ENCODE data around the gene ARHGAP9.
"Not testable (repeated sequence)": the region's sequence is repeated elsewhere in the genome, so short reads cannot be mapped to it uniquely, and the experiment has no call there.

Gene ARHGAP9

DNA sequence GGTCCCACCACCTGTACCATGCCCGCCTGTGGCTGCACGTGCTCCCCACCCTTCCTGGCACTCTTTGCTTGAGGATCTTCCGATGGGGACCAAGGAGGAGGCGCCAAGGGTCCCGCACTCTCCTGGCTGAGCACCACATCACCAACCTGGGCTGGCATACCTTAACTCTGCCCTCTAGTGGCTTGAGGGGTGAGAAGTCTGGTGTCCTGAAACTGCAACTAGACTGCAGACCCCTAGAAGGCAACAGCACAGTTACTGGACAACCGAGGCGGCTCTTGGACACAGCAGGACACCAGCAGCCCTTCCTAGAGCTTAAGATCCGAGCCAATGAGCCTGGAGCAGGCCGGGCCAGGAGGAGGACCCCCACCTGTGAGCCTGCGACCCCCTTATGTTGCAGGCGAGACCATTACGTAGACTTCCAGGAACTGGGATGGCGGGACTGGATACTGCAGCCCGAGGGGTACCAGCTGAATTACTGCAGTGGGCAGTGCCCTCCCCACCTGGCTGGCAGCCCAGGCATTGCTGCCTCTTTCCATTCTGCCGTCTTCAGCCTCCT lies 23.4 kb downstream of the ARHGAP9 start:
- no peak for DNase-seq

DNA sequence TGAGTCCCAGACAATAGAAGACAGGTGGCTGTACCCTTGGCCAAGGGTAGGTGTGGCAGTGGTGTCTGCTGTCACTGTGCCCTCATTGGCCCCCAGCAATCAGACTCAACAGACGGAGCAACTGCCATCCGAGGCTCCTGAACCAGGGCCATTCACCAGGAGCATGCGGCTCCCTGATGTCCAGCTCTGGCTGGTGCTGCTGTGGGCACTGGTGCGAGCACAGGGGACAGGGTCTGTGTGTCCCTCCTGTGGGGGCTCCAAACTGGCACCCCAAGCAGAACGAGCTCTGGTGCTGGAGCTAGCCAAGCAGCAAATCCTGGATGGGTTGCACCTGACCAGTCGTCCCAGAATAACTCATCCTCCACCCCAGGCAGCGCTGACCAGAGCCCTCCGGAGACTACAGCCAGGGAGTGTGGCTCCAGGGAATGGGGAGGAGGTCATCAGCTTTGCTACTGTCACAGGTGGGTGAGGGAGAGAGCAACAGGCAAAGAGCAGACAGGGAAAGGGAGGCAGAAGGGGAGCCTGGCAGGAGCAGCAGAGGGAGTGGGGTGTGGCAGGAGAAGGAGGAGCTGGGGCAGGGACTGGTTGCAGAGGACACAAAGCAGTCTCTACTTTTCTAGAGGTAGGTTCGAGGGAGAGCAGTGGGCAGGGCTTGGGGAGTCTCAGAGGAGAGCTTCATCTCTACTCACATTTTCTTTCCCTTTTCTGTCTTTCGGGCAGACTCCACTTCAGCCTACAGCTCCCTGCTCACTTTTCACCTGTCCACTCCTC lies 24.1 kb downstream of the ARHGAP9 start:
- DNase-seq: no peak

DNA sequence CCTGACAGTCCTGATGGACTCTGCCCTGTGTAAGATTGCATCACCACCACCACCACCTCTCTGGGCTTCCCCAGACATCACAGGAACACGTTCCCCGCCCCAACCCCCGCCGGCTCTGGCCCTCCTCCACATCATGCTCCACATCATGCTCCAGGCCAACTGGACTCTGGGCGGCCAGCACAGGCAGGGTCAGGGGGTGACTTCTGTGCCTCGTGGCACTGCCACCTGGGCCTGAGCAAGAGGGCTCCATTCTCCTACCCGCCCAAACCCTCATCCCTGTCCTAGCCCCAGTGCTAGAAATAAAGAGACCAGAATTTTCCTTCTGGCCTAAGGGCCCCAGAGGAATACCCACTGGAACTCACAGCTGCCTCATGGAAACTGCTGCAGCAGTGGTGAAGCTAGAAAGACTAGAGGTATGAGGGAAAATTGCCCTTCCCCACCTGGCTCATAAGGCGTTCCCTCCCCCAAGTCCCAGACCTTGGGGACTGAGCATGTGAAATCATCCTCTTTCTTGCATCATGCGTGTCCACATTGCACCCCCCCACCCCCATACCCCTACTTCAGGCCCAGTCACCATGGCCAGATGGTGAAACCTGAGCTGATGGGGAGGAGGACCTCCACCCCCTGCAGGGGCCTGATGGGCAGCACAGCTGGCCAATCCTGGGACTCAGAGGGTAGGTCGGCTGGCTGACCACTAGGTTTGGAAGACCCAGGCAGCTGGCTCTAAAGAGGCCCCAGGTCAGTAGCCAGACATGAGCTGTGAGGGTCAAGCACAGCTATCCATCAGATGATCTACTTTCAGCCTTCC lies 24.9 kb downstream of the ARHGAP9 start, which contains the start of gene INHBE:
Gene INHBE (plus strand): TSS at position 742 of the 808 bp plus-strand sequence. CDS start 230 bp downstream, outside the sequence.
- peak; percentile 9 for DNase-seq

DNA sequence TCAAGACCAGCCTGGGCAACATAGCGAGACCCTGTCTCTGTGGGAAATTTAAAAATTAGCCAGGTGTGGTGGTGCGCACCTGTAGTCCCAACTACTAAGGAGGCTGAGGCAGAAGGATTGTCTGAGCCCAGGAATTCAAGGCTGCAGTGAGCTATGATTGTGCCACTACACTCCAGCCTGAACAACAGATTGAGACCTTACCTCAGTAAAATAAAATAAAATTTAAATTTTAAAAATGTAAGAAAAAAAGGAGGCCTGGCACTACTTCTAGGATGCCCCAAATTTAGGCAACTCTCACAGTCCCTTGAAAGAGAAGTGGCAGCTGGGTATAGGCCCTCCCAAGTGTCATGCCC lies 25.5 kb downstream of the ARHGAP9 start:
- no peak for DNase-seq

DNA sequence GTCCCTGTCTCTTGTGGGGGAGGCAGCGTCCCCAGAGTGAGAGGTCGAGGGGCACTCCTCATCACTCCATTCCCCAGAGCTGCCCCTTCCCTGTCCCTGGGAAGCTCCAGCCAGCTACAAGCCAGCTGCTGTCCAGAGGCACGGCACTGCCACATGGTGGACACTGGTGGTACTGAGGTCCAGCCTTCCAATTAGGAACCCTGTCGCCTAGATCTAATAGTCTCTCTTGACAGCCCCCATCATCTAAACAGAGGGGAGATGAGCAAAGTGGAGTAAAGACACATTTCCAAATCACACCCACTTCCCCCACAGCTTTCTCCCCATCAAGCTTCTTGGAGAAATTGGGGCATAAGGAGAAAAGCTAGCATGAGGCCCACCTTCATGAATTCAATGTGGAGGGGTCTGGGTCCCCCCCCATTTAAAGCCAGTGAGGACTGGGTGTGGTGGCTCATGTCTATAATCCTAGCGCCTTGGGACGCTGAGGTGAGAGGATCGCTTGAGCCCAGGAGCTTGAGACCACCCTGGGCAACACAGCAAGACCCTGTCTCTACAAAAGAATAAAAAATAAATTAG lies 26.6 kb downstream of the ARHGAP9 start:
- DNase-seq: peak; percentile 66

DNA sequence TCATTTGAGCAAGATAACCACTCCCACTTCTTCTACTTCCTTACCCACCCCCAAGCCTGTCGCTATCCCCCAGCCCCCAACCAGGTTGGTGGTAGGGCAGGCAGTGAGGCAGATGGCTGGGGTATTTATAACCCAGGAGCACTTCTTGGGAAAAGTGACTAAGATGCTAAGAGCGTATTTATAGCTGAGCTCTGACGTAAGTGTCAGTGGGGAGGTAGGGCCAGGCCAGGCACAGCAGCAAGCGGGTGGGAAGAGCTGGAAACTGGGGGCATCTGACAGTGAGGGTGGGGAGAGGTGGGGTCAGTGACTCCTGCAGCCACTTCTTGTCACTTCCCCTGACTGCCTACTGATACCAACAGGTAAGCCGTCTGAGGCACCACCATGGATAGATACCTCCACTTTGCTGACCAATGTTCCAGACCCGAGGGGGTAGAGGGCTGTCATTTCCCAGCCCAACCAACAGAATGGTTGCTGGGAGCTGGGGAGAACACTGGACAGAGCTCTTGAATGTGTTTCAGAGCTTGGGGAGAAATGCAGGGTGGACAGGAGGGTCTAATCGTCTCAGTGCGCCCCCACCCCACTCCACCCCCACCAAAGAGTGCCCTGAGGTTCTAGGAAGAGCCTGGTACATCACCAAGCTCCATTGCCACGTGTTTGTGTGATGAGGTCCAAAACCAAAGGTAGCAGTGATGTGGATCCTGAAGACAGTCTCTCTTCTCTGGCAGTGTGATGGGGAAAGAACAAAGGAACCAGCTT lies 27.3 kb downstream of the ARHGAP9 start:
- DNase-seq: no peak

DNA sequence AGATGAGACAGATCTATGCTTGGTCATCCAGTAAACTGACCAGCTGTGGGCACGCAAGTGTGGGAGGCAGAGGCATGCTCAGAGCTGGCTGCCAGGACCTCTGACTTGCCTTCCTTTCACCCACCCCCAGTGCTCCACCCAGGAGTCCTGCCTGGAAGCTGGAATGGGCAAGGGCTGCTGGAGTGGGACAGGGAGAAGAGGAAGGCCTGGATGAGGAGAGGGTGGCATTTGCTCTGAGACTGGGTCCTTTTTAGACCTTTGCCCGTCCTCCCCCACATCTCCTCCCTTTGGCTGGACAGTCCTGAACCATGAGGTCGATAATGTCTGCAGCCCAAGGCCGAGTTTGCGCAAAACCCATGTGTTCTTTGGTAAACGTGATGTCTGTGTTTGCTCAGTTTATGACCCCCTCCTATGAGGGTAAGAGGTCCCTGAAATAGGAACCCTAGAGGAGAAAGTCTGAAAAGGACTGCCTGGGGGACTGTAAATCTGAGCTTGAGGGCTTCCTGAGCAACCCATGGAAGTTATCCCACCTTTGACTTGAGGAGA lies 28.4 kb downstream of the ARHGAP9 start:
- DNase-seq: no peak

DNA sequence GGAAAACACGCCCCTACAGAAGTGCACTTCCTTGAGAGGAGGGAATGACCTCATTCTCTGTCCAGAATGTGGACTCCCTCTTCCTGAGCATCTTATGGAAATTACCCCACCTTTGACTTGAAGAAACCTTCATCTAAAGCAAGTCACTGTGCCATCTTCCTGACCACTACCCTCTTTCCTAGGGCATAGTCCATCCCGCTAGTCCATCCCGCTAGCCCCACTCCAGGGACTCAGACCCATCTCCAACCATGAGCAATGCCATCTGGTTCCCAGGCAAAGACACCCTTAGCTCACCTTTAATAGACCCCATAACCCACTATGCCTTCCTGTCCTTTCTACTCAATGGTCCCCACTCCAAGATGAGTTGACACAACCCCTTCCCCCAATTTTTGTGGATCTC lies 29.6 kb downstream of the ARHGAP9 start:
- DNase-seq: no peak

DNA sequence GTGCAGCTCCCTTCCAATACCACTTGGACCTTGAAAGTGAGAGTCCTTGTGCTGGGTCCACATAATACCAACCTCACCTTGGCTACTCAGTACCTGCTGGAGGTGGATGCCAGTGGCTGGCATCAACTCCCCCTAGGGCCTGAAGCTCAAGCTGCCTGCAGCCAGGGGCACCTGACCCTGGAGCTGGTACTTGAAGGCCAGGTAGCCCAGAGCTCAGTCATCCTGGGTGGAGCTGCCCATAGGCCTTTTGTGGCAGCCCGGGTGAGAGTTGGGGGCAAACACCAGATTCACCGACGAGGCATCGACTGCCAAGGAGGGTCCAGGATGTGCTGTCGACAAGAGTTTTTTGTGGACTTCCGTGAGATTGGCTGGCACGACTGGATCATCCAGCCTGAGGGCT lies 30.3 kb downstream of the ARHGAP9 start:
- DNase-seq: no peak

DNA sequence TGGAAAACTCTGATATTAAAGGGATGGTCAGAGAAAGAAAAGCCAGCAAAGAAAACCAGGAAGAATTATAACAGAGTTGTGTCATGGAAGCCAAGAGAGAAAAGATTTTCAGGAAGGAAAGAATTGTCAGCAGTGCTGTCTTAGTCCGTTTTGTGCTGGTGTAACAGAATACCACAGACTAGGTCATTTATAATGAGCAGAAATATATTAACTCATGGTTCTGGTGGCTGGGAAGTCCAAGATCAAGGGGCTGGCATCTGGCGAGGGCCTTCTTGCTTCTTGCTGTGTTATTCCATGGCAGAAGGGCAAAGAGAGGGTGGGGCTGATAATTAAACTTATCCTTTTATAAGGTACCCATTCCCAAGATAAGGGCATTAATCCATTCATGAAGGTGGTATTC lies 31.0 kb downstream of the ARHGAP9 start:
- DNase-seq: no peak

DNA sequence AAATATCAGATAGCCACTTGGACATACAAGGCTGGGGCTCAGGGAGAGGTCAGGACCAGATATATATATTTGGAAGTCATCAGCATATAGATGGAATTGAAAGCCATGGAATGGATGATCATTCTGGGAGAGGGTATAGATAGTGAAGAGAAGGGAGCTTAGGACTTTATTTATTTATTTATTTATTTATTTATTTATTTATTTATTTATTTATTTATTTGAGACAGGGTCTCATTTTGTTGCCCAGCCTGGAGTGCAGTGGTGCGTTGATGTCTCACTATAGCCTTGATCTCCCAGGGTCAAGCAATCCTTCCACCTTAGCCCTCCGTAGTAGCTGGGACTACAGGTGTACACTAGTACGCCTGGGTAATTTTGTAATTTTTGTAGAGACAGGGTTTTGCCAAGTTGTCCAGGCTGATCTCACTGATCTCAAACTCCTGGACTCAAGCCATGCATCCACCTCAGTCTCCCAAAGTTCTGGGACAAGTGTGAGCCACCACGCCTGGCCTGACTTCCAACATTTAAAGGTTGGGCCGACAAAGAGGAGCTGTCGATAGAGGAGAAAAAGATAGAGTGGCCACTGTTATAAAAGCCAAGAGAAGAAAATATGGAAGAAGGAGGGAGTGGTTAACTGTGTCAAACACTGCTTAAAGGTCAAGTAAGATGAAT lies 33.2 kb downstream of the ARHGAP9 start:
- DNase-seq: no peak

DNA sequence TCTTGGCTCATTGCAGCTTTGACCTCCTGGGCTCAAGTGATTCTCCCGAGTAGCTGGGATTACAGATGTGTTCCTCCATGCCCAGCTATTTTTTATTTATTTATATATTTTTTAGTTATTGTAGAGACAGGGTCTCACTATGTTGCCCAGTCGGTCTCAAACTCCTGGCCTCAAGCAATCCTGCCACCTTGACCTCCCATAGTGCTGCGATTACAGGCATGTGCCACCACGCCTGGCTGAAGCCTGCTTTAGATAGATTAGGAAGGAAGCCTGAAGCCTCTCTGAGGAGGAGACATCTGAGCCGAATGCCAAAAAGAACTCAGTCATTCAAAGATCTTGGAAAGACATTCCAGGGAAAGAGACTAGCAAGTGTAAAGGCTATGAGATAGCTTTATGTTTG lies 34.9 kb downstream of the ARHGAP9 start:
- DNase-seq: no peak

DNA sequence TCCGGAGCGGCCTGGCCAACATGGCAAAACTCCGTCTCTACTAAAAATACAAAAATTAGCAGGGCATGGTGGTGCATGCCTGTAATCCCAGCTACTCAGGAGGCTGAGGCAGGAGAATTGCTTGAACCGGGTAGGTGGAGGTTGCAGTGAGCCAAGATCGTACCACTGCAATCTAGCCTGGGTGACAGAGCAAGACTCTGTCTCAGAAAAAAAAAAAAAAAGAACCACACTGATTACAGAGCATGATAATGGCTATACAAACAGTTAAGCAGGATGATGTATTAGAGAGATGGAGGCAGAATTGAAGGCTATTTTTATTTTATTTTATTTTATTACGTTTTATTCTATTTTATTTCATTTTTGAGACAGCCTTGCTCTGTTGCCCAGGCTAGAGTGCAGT lies 35.3 kb downstream of the ARHGAP9 start:
- not testable (repeated sequence) for DNase-seq

DNA sequence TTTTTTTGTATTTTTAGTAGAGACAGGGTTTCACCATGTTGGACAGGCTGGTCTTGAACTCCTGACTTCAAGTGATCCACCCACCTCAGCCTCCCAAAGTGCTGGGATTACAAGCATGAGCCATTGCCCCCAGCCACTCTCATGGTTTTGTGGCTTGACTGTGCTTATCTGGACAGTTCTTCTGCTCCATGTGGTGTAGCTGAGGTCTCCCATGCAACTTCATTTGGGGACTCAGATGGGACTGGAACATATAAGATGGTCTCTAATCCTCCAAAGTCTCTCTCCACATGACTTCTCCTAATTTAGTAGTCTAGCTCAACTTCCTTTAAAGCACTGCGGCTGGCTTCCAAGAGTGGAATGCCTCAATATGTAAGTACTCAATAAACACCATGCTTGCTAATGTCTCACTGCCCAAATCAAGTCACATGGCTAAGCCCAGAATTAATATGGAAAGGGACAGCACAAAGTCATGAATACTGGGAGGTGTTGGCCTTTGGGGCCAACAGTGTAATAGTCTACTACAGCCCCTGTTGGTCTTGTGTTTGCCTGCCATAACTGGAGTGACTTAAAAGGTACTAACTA lies 37.7 kb downstream of the ARHGAP9 start:
- no peak for DNase-seq

DNA sequence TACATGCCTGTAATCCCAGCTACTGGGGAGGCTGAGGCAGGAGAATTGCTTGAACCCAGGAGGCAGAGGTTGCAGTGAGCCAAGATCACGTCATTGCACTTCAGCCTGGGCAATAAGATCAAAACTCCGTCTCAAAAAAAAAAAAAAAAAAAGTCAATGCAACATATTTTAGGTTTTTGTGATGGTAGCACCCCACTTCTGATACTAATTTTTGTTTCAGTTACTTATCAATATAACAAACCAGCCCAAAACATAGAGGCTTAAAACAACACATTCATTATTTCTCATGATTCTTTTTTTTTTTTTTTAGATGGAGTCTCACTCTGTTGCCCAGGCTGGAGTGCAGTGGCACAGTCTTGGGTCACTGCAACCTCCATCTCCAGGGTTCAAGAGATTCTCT lies 38.3 kb downstream of the ARHGAP9 start:
- not testable (repeated sequence) for DNase-seq

DNA sequence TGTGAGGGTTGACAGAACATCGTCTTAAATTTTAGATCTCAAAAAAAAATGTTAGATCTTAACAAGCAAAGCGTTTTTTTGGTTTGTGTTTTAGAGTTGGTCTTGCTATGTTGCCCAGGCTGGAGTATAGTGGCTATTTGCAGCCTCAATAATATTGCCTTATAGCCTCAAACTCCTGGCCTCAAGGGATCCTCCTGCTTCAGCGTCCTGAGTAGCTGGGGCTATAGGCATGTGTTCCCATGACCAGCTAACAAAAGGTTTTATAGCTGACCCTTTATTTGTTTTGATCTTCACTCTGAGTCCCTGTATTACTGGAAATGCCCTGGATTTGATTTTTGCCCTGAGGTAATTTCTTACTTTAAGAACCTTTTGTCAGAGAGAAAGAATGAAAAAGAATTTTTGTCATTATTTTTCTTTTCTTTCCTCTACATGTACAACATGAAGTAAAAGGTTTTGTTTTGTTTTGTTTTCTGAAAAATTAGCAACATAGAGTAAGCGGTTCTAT lies 39.9 kb downstream of the ARHGAP9 start:
- no peak for DNase-seq

DNA sequence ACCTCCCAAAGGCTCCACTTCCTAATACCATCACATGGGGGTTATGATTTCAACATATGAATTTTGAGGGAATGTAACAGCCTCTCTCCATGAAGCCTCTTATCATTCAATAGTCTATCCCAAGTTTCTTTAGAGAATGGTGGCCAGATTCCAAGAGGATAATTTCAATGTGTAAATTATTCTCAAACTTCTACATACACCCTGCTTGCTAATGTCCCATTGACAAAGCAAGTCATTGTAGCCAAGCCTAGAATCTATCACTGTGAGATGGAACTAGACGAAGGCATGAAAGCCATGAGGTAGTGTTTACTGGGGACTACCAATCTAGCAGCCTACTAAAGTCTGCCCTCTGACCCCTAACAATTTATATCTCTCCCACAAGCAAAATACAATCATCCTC lies 41.3 kb downstream of the ARHGAP9 start:
- no peak for DNase-seq

DNA sequence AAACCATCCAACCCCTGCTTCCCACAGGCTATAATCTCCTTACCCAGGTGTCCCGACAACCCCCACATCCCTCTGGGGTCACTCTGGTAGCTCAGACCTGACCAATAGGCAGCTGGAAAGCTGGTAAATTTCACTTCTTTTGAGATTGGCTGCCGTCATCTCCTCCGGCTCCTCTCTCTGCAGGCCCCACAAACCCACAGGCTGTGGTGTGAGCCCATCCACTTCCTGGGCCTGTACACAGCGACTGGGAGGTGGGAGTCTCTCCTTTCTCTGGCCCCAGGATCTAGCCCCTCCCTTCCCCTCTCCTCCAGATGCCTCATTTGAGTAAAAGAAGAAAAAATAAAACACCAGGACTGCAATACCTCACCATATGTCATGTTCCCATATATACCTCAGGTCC lies 44.4 kb downstream of the ARHGAP9 start:
- no peak for DNase-seq

DNA sequence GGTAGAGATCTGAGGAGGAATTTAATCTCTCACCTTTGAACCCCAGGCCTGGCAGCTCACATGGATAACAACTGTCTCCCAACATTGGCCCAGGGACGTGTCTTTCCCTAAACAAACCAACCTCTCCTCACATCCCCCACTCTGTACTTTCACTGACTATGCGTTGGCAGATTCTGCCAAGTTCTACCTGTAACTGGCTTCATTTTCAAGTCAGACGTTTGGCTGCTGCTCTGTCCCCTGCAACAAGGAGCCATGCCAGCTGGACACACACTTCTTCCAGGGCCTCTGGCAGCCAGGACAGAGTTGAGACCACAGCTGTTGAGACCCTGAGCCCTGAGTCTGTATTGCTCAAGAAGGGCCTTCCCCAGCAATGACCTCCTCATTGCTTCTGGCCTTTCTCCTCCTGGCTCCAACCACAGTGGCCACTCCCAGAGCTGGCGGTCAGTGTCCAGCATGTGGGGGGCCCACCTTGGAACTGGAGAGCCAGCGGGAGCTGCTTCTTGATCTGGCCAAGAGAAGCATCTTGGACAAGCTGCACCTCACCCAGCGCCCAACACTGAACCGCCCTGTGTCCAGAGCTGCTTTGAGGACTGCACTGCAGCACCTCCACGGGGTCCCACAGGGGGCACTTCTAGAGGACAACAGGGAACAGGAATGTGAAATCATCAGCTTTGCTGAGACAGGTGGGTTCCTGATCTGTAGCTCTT lies 45.0 kb downstream of the ARHGAP9 start, which contains the start of gene INHBC:
Gene INHBC (plus strand): TSS at position 268 of the 707 bp plus-strand sequence. CDS start 103 bp downstream, at position 371.
- DNase-seq: no peak

DNA sequence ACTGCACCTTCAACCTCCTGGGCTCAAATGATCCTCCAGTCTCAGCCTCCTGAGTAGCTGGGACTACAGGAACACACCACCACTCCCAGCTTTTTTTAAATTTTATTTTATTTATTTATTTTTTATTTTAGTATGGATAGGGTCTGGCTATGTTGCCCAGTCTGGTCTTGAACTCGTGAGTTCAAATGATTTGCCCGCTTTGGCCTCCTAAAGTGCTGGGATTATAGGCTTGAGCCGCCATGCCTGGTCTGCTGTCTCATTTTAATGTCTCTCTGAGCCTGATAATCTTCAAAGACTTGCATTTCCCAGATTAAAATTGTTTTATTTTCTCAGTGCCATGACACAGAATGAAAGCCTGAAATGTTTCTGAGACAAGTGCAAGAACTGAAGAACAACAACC lies 46.3 kb downstream of the ARHGAP9 start:
- no peak for DNase-seq

Data from NCI-H774 (cell line).